K562 (cell line): ENCODE data around the gene ST6GALNAC3.

Experiments
- CAMTA2 ChIP-seq: fragments of 250-450 bp; sonication (Bioruptor Pico); conservative IDR thresholded peaks from 2 replicates; pipeline ENCODE4 v1.5.1; 2022
- POLR2A ChIP-seq: fragments of 450-650 bp; conservative IDR thresholded peaks from 2 replicates; pipeline ENCODE4 v1.6.1; 2016
- RBBP5 ChIP-seq: fragments of 200-600 bp; sonication (generic); IDR thresholded peaks from 2 replicates; pipeline ENCODE4 v1.6.1; 2012; ENCODE audit warnings: borderline replicate concordance, mild to moderate bottlenecking, low read length, control low read depth, inconsistent platforms; ENCODE audit not compliant: insufficient read depth, poor library complexity, severe bottlenecking
- RNF2 ChIP-seq: sonication (generic); IDR thresholded peaks from 2 replicates; pipeline ENCODE4 v1.6.1; 2016
- TAF1 ChIP-seq: IDR thresholded peaks from 2 replicates; pipeline ENCODE4 v1.6.1; 2011; ENCODE audit warnings: mild to moderate bottlenecking, low read length, moderate library complexity; ENCODE audit not compliant: insufficient read depth, control insufficient read depth, severe bottlenecking; ENCODE audit errors: extremely low read depth

GRCh38 chr1:76314730-76315129 lies 240.2 kb downstream of the ST6GALNAC3 start:
- TF ChIP-seq TAF1: no peak
- no peak for TF ChIP-seq CAMTA2
- no peak for TF ChIP-seq RNF2
- TF ChIP-seq RBBP5: no peak
- TF ChIP-seq POLR2A: no peak
